Adrenal gland (tissue), 12 donors: ENCODE results near the gene DAB2IP. TPM values are rescaled to one million over a fixed set of nuclear protein-coding genes. Genes with fewer than 3 reads are reported as not detected.
"Not testable (repeated sequence)": the region's sequence is repeated elsewhere in the genome, so short reads cannot be mapped to it uniquely, and the experiment has no call there.

Source experiments
- DNase-seq, 7 donors: peaks; one replicate each; pipeline ENCODE4 v3.0.0-alpha.2; 2019 to 2020
- H3K27ac ChIP-seq, 5 donors: fragments of 200-600 bp; sonication (generic) in 4 of 5; 1 replicate in 3 of 5; 2 replicates in 2 of 5; pipeline versions ENCODE4 v1.5.1 to v1.8.0; 2016 to 2020; ENCODE audit warnings: mild to moderate bottlenecking in 1 of 5
- H3K27me3 ChIP-seq: fragments of 200-600 bp; 2 replicates; pipeline ENCODE4 v1.8.0; 2021
- H3K36me3 ChIP-seq, 2 donors: fragments of 200-600 bp; replicated peaks in 1 of 2; 1 replicate in 1 of 2; 2 replicates in 1 of 2; pipeline versions ENCODE4 v1.5.1 to v1.8.0; 2018 to 2022
- H3K4me1 ChIP-seq, 2 donors: fragments of 200-600 bp; replicated peaks in 1 of 2; 1 replicate in 1 of 2; 2 replicates in 1 of 2; pipeline versions ENCODE4 v1.5.1 to v1.8.0; 2018 to 2021
- H3K4me3 ChIP-seq, 4 donors: fragments of 200-600 bp; sonication (generic) in 3 of 4; one replicate each; pipeline ENCODE4 v1.5.1; 2016 to 2018
- H3K9me3 ChIP-seq, 3 donors: fragments of 200-600 bp; sonication (generic) in 1 of 3; replicated peaks in 1 of 3; 1 replicate in 2 of 3; 2 replicates in 1 of 3; pipeline versions ENCODE4 v1.5.1 to v1.8.0; 2016 to 2021
- POLR2A ChIP-seq, 2 donors: fragments of 450-650 bp; IDR thresholded peaks; one replicate each; pipeline ENCODE4 v1.6.1; 2017; ENCODE audit warnings: antibody characterized with exemption in 2 of 2, mild to moderate bottlenecking in 2 of 2, moderate library complexity in 1 of 2
- WGBS, 4 donors: extraction: QIAGEN DNeasy Blood & Tissue Kit in 2 of 4; methylation state at CpG; one replicate each; pipeline versions ENCODE4 v1.1.5 to v1.1.7; 2013 to 2017; 5-methylcytosine and 5-hydroxymethylcytosine counted together
- intact Hi-C, 2 donors: fragments of 100-400 bp; cut with DNase I; formaldehyde crosslinking; loops; one replicate each; pipeline versions ENCODE4 v1.14.1 to v1.15.0; 2022 to 2023
- polyA plus RNA-seq, 3 donors: library from polyadenylated mRNA; stranded (reverse); fragments of 200-250 nt in 2 of 3; fragments of 350-450 nt in 1 of 3; fragmentation: Illumina TruSeq in 1 of 3; extraction: RNeasy Lipid Tissue Mini Kit (QIAGEN cat#74804) in 1 of 3; gene quantifications; one replicate each; pipeline ENCODE4 v1.2.3, GENCODE V29; 2013 to 2014
- total RNA-seq, 9 donors: library from RNA; depleted of rRNA in 4 of 9; stranded (reverse); fragments of >200 nt in 4 of 9; fragments of 120-200 nt in 1 of 9; fragmentation: NEBNext Ultra II Directional in 1 of 9; extraction: Animal tissue kit (Norgen Biotek cat#: 25700) in 1 of 9; gene quantifications; one replicate each; pipeline versions ENCODE4 v1.1.0 to v1.2.4, GENCODE V29; 2013 to 2023
- TF ChIP-seq, protein P1 (sequence below), 6 experiments: fragments of 450-650 bp in 4 of 6; fragments of 200-600 bp in 2 of 6; sonication (generic) in 1 of 6; IDR thresholded peaks; 1 replicate in 5 of 6; 2 replicates in 1 of 6; pipeline versions ENCODE4 v1.5.1 to v1.8.0; 2016 to 2021; ENCODE audit warnings: antibody characterized with exemption in 6 of 6, mild to moderate bottlenecking in 2 of 6, moderate library complexity in 1 of 6
- donor health status: healthy with polysubstance abuse.
- donor health status: Bipolar disorder and iron deficiency.
- donor health status: DM: yes; HTN: yes; CAD: no.
- donor health status: DM: no; HTN: no; CAD: no.
- donor health status: DM: no; HTN: no; CAD: no.
- donor health status: DM: yes; HTN: yes; CAD: no.

DAB2IP gene
- total and polyA plus RNA-seq, 12 donors: 12.0 to 52.2 (median 43.9) TPM

- Histone ChIP-seq H3K4me1 (peaks cover 2 to 6% of the 10 kb centered on the region in 2 donors), H3K9me3 (no peaks in the 10 kb centered on the region), H3K27me3 (no peaks in the 10 kb centered on the region), H3K27ac (no peak overlapping the region), H3K36me3 (no peaks in the 10 kb centered on the region), H3K4me3 (no peak overlapping the region)
- DNase-seq: no peak
- 82 to 89% (median 88%) methylated on average over 3 of the region's 3 CpGs for whole genome bisulfite sequencing, 4 donors
- TF ChIP-seq, protein P1, sequence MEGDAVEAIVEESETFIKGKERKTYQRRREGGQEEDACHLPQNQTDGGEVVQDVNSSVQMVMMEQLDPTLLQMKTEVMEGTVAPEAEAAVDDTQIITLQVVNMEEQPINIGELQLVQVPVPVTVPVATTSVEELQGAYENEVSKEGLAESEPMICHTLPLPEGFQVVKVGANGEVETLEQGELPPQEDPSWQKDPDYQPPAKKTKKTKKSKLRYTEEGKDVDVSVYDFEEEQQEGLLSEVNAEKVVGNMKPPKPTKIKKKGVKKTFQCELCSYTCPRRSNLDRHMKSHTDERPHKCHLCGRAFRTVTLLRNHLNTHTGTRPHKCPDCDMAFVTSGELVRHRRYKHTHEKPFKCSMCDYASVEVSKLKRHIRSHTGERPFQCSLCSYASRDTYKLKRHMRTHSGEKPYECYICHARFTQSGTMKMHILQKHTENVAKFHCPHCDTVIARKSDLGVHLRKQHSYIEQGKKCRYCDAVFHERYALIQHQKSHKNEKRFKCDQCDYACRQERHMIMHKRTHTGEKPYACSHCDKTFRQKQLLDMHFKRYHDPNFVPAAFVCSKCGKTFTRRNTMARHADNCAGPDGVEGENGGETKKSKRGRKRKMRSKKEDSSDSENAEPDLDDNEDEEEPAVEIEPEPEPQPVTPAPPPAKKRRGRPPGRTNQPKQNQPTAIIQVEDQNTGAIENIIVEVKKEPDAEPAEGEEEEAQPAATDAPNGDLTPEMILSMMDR (IDR thresholded peaks at IDR 0.05): no peak
- no peak for TF ChIP-seq POLR2A (IDR thresholded peaks at IDR 0.05)
- intact Hi-C loops: no loop called here
Observed at GRCh38 chr9:121642758-121643157, 8.7 kb upstream of the DAB2IP start.

DNA sequence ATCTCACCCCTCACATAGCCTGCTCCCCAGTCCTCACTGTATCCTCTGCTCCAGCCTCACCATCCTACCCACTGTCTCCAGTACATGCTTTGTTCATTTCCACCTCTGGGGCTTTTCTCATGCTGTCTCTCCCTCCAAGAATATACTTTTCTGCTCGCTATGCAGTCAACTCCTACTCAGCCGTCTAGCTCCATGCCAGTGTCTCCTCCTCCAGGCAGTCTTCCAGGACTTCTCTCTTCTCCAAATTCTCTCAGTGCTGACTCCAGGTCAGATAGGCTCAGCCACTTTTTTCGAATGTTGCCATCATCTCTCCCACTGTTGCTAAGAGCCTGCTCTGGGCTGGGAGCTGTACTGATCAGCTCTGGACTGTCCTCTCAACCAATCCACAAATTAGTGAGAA lies 8.0 kb upstream of the DAB2IP start:
- no peak for DNase-seq
- Histone ChIP-seq H3K4me1 (no peaks in the 10 kb centered on the region), H3K27me3 (no peaks in the 10 kb centered on the region), H3K4me3 (no peak overlapping the region), H3K9me3 (no peaks in the 10 kb centered on the region), H3K36me3 (no peaks in the 10 kb centered on the region), H3K27ac (no peak overlapping the region)
- WGBS, 4 donors: 85 to 91% (median 86%) methylated on average over 3 of the region's 3 CpGs
- TF ChIP-seq, protein P1 (IDR thresholded peaks at IDR 0.05): no peak
- no peak for TF ChIP-seq POLR2A (IDR thresholded peaks at IDR 0.05)
- intact Hi-C loops: no loop called here

- H3K27me3 ChIP-seq, H3K9me3 ChIP-seq, H3K27ac ChIP-seq, H3K4me3 ChIP-seq, intact Hi-C loops, H3K4me1 ChIP-seq, H3K36me3 ChIP-seq, DNase-seq: not testable (repeated sequence)
- WGBS, 4 donors: 90 to 97% (median 91%) methylated on average over 10 of the region's 10 CpGs
Observed at GRCh38 chr9:121644040-121644439, 7.4 kb upstream of the DAB2IP start.

GRCh38 chr9:121645003-121645402 lies 6.4 kb upstream of the DAB2IP start:
- no peak for DNase-seq
- H3K9me3 ChIP-seq: no peaks in the 10 kb centered on the region
- H3K36me3 ChIP-seq: no peaks in the 10 kb centered on the region
- 43 to 58% (median 51%) methylated on average over 2 to 4 of the region's 4 CpGs for WGBS, 4 donors
- H3K27me3 ChIP-seq: no peaks in the 10 kb centered on the region
- intact Hi-C loops: no loop called here
- no peaks in the 10 kb centered on the region for H3K4me1 ChIP-seq
- H3K27ac ChIP-seq: no peak overlapping the region
- TF ChIP-seq, protein P1 (IDR thresholded peaks at IDR 0.05): no peak
- TF ChIP-seq POLR2A (IDR thresholded peaks at IDR 0.05): no peak
- no peak overlapping the region for H3K4me3 ChIP-seq
